HepG2 (cell line): ENCODE measurements around the gene TUBB4B. TPM values are rescaled to one million over a fixed set of nuclear protein-coding genes. Genes with fewer than 3 reads are reported as not detected.

ENCODE experiments used
- CHD4 ChIP-seq: fragments of 200-600 bp; sonication (generic); IDR thresholded peaks from 2 replicates; pipeline ENCODE4 v1.7.0; 2017; ENCODE audit warnings: mild to moderate bottlenecking, low read length, borderline replicate concordance
- FOXA1 ChIP-seq, 2 experiments: fragments of 450-650 bp in 1 of 2; sonication (generic) in 1 of 2; formaldehyde crosslinking in 1 of 2; IDR thresholded peaks; 2 replicates each; pipeline versions ENCODE4 v1.4.0 to v1.6.1; 2016 to 2020; ENCODE audit warnings: missing genetic modification reagents in 1 of 2
- FOXO1 ChIP-seq: sonication (generic); formaldehyde crosslinking; IDR thresholded peaks from 2 replicates; pipeline ENCODE4 v1.4.0; 2020; ENCODE audit warnings: missing genetic modification reagents
- GATAD2A ChIP-seq: IDR thresholded peaks from 2 replicates; pipeline ENCODE4 v1.6.1; 2016
- HNRNPK ChIP-seq: fragments of 200-400 bp; formaldehyde crosslinking; IDR thresholded peaks from 2 replicates; pipeline ENCODE4 v1.6.1; 2018; ENCODE audit warnings: low read length, low read depth, moderate library complexity, mild to moderate bottlenecking; ENCODE audit not compliant: poor library complexity, severe bottlenecking
- KMT2A ChIP-seq: sonication (generic); formaldehyde crosslinking; IDR thresholded peaks from 2 replicates; pipeline ENCODE4 v1.4.0; 2020; ENCODE audit warnings: missing genetic modification reagents
- MIER2 ChIP-seq: IDR thresholded peaks from 2 replicates; pipeline ENCODE4 v1.6.1; 2016; ENCODE audit warnings: missing biosample characterization, missing genetic modification reagents
- NFIB ChIP-seq: sonication (generic); formaldehyde crosslinking; IDR thresholded peaks from 2 replicates; pipeline ENCODE4 v1.9.0; 2021; ENCODE audit warnings: missing genetic modification reagents, mild to moderate bottlenecking, borderline replicate concordance
- PCBP1 ChIP-seq: fragments of 200-400 bp; formaldehyde crosslinking; IDR thresholded peaks from 2 replicates; pipeline ENCODE4 v1.6.1; 2017; ENCODE audit warnings: mild to moderate bottlenecking, low read depth, low read length, borderline replicate concordance
- PLSCR1 ChIP-seq: sonication (generic); formaldehyde crosslinking; IDR thresholded peaks from 2 replicates; pipeline ENCODE4 v1.5.0; 2020; ENCODE audit warnings: missing genetic modification reagents, mild to moderate bottlenecking, borderline replicate concordance
- POLR2AphosphoS5 ChIP-seq: IDR thresholded peaks from 2 replicates; pipeline ENCODE4 v1.6.1; 2012; ENCODE audit warnings: low read depth, low read length
- RARA ChIP-seq: IDR thresholded peaks from 2 replicates; pipeline ENCODE4 v1.6.1; 2016; ENCODE audit warnings: missing genetic modification reagents, missing compliant biosample characterization
- TCF7L2 ChIP-seq: IDR thresholded peaks from 2 replicates; pipeline ENCODE4 v1.6.1; 2011; ENCODE audit warnings: mild to moderate bottlenecking, low read depth, low read length, moderate library complexity
- THAP11 ChIP-seq: IDR thresholded peaks from 2 replicates; pipeline ENCODE4 v1.6.1; 2016; ENCODE audit warnings: missing biosample characterization, missing genetic modification reagents
- ZBTB42 ChIP-seq: sonication (generic); formaldehyde crosslinking; IDR thresholded peaks from 2 replicates; pipeline ENCODE4 v1.5.0; 2020; ENCODE audit warnings: mild to moderate bottlenecking, missing genetic modification reagents
- ZNF644 ChIP-seq: IDR thresholded peaks from 2 replicates; pipeline ENCODE4 v1.6.1; 2016; ENCODE audit warnings: low read depth
- ZSCAN25 ChIP-seq: sonication (generic); formaldehyde crosslinking; IDR thresholded peaks from 2 replicates; pipeline ENCODE4 v1.8.0; 2022; ENCODE audit warnings: mild to moderate bottlenecking, missing genetic modification reagents
- polyA plus RNA-seq, 8 experiments: library from polyadenylated mRNA; depleted of rRNA in 3 of 8; stranded (reverse) in 7 of 8; unstranded in 1 of 8; fragments of >200 nt; fragmentation: Illumina TruSeq in 4 of 8; extraction: Trizol in 4 of 8; gene quantifications; 2 replicates each; pipeline versions ENCODE4 v1.2.1 to v1.2.3, GENCODE V29; 2011 to 2016; ENCODE audit warnings: low read depth in 4 of 8, missing spikeins in 1 of 8, mixed read lengths in 1 of 8; ENCODE audit not compliant: insufficient read depth in 1 of 8
- total RNA-seq, 5 experiments: library from RNA; depleted of rRNA; stranded (reverse); fragments of >200 nt; fragmentation: Illumina TruSeq; extraction: Trizol; gene quantifications; 2 replicates each; pipeline ENCODE4 v1.2.3, GENCODE V29; 2016; ENCODE audit warnings: low read depth in 1 of 5
- TF ChIP-seq, protein P1 (sequence below): sonication (generic); formaldehyde crosslinking; IDR thresholded peaks from 2 replicates; pipeline ENCODE4 v1.8.1; 2023; ENCODE audit warnings: mild to moderate bottlenecking, missing genetic modification reagents
- TF ChIP-seq, protein P2 (sequence below): sonication (generic); formaldehyde crosslinking; IDR thresholded peaks from 2 replicates; pipeline ENCODE4 v1.8.1; 2023; ENCODE audit warnings: missing genetic modification reagents, inconsistent platforms, borderline replicate concordance
- TF ChIP-seq, protein P3 (sequence below): IDR thresholded peaks from 2 replicates; pipeline ENCODE4 v1.6.1; 2012; ENCODE audit warnings: low read depth, low read length, improper control_type of control experiment
- TF ChIP-seq, protein P4 (sequence below): sonication (generic); formaldehyde crosslinking; IDR thresholded peaks from 2 replicates; pipeline ENCODE4 v1.4.0; 2020; ENCODE audit warnings: missing genetic modification reagents, borderline replicate concordance

Gene TUBB4B
- total and polyA plus RNA-seq, 2 of the 13 experiments (the other 11 are each of a cell fraction or from before 2014, with no cell fraction given): 182 to 412 TPM

DNA sequence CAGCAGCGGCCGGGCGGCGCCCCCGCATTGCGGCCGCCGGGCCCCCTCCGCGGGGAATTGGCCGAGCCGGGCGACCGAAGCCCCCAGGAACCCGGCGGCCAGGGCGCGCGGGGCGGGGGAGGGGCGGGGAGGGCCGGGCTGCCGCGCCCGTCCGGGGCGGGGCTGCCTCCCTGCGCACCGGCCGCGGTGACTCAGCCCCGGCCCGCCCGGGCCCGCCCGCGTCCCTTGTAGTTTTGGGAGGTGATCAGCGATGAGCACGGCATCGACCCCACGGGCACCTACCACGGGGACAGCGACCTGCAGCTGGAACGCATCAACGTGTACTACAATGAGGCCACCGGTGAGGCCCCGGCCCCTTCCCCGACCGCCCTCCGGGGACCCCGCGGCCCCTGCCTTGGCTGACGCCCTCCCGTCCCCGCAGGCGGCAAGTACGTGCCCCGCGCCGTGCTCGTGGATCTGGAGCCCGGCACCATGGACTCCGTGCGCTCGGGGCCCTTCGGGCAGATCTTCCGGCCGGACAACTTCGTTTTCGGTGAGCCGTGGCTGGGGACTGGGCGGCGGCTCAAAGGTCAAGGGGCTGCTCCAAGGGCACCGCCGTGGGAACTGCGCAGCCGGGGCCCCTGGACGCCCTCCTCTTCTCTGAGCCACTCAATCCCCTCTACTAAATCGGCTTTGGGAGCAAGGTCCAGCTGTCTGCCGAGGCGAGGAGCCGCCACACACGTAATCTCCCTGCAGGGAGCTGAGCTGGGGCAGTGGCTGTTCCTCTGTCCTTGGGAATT, 592 bp downstream of the TUBB4B start (continued):
- peak; percentile 41; the same call in 1 of the 2 replicates for TF ChIP-seq ZSCAN25 (CRISPR knock-in tag)
- TF ChIP-seq, protein P1, sequence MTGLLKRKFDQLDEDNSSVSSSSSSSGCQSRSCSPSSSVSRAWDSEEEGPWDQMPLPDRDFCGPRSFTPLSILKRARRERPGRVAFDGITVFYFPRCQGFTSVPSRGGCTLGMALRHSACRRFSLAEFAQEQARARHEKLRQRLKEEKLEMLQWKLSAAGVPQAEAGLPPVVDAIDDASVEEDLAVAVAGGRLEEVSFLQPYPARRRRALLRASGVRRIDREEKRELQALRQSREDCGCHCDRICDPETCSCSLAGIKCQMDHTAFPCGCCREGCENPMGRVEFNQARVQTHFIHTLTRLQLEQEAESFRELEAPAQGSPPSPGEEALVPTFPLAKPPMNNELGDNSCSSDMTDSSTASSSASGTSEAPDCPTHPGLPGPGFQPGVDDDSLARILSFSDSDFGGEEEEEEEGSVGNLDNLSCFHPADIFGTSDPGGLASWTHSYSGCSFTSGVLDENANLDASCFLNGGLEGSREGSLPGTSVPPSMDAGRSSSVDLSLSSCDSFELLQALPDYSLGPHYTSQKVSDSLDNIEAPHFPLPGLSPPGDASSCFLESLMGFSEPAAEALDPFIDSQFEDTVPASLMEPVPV (CRISPR knock-in tag): peak; percentile 60; the same call in 1 of the 2 replicates
- no peak for TF ChIP-seq POLR2AphosphoS5
- no peak for TF ChIP-seq FOXA1 (IDR thresholded peaks at IDR 0.05)
- TF ChIP-seq FOXA1 (CRISPR knock-in tag; IDR thresholded peaks at IDR 0.05): no peak
- TF ChIP-seq MIER2 (CRISPR knock-in tag): no peak
- TF ChIP-seq ZNF644 (CRISPR knock-in tag): no peak
- no peak; the same call in none of the 2 replicates for TF ChIP-seq GATAD2A (CRISPR knock-in tag)
- no peak for TF ChIP-seq PLSCR1 (CRISPR knock-in tag)
- TF ChIP-seq TCF7L2: no peak
- TF ChIP-seq, protein P2, sequence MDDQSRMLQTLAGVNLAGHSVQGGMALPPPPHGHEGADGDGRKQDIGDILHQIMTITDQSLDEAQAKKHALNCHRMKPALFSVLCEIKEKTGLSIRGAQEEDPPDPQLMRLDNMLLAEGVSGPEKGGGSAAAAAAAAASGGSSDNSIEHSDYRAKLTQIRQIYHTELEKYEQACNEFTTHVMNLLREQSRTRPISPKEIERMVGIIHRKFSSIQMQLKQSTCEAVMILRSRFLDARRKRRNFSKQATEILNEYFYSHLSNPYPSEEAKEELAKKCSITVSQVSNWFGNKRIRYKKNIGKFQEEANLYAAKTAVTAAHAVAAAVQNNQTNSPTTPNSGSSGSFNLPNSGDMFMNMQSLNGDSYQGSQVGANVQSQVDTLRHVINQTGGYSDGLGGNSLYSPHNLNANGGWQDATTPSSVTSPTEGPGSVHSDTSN (CRISPR knock-in tag): no peak
- TF ChIP-seq NFIB (CRISPR knock-in tag): no peak
- no peak for TF ChIP-seq FOXO1 (CRISPR knock-in tag)
- TF ChIP-seq, protein P3, sequence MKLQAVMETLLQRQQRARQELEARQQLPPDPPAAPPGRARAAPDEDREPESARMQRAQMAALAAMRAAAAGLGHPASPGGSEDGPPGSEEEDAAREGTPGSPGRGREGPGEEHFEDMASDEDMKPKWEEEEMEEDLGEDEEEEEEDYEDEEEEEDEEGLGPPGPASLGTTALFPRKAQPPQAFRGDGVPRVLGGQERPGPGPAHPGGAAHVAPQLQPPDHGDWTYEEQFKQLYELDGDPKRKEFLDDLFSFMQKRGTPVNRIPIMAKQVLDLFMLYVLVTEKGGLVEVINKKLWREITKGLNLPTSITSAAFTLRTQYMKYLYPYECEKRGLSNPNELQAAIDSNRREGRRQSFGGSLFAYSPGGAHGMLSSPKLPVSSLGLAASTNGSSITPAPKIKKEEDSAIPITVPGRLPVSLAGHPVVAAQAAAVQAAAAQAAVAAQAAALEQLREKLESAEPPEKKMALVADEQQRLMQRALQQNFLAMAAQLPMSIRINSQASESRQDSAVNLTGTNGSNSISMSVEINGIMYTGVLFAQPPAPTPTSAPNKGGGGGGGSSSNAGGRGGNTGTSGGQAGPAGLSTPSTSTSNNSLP: no peak
- TF ChIP-seq KMT2A (CRISPR knock-in tag): no peak; the same call in 1 of the 2 replicates
- TF ChIP-seq, protein P4, sequence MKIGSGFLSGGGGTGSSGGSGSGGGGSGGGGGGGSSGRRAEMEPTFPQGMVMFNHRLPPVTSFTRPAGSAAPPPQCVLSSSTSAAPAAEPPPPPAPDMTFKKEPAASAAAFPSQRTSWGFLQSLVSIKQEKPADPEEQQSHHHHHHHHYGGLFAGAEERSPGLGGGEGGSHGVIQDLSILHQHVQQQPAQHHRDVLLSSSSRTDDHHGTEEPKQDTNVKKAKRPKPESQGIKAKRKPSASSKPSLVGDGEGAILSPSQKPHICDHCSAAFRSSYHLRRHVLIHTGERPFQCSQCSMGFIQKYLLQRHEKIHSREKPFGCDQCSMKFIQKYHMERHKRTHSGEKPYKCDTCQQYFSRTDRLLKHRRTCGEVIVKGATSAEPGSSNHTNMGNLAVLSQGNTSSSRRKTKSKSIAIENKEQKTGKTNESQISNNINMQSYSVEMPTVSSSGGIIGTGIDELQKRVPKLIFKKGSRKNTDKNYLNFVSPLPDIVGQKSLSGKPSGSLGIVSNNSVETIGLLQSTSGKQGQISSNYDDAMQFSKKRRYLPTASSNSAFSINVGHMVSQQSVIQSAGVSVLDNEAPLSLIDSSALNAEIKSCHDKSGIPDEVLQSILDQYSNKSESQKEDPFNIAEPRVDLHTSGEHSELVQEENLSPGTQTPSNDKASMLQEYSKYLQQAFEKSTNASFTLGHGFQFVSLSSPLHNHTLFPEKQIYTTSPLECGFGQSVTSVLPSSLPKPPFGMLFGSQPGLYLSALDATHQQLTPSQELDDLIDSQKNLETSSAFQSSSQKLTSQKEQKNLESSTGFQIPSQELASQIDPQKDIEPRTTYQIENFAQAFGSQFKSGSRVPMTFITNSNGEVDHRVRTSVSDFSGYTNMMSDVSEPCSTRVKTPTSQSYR (CRISPR knock-in tag): no peak
- peak; percentile 65 for TF ChIP-seq RARA
- TF ChIP-seq PCBP1: no peak
- peak; percentile 48 for TF ChIP-seq THAP11 (CRISPR knock-in tag)
- no peak for TF ChIP-seq ZBTB42 (CRISPR knock-in tag)
- TF ChIP-seq CHD4: no peak
- no peak for TF ChIP-seq HNRNPK
